Fibroblast of skin of abdomen (primary cell): ENCODE data around the gene HYAL3.
A peak's percentile ranks its signal among the peaks of the same experiment; 100 is the strongest.
"Not testable (repeated sequence)": the region's sequence is repeated elsewhere in the genome, so short reads cannot be mapped to it uniquely, and the experiment has no call there.

Source experiments
- DNase-seq: peaks from one replicate; pipeline ENCODE4 v3.0.0-alpha.2; 2013

Gene HYAL3

GRCh38 chr3:50289130-50289529 is 10.1 kb downstream of the HYAL3 start:
- no peak for DNase-seq

GRCh38 chr3:50288387-50289007 is 10.7 kb downstream of the HYAL3 start:
- no peak for DNase-seq

GRCh38 chr3:50287262-50287661 is 11.9 kb downstream of the HYAL3 start:
- DNase-seq, result no peak

- DNase-seq, result no peak
These were observed 12.6 kb downstream of the HYAL3 start for GRCh38 chr3:50286322-50287227.

- DNase-seq, result not testable (repeated sequence)
These were observed 15.1 kb downstream of the HYAL3 start for GRCh38 chr3:50284121-50284520.

GRCh38 chr3:50279255-50280016 is 19.8 kb downstream of the HYAL3 start:
- no peak for DNase-seq

- DNase-seq, result no peak
These were observed 20.4 kb downstream of the HYAL3 start, which contains the start of gene LSMEM2 for GRCh38 chr3:50278880-50279224. Gene LSMEM2 (plus strand): TSS chr3:50279087. CDS start chr3:50279114, 27 bp downstream.

GRCh38 chr3:50278123-50278879 is 20.9 kb downstream of the HYAL3 start:
- DNase-seq, result no peak

GRCh38 chr3:50276762-50277101 is 22.5 kb downstream of the HYAL3 start:
- no peak for DNase-seq

- DNase-seq, result no peak
These were observed 23.0 kb downstream of the HYAL3 start for GRCh38 chr3:50275996-50276761.

GRCh38 chr3:50275141-50275995 is 23.8 kb downstream of the HYAL3 start:
- no peak for DNase-seq

GRCh38 chr3:50274371-50275104 is 24.7 kb downstream of the HYAL3 start:
- DNase-seq, result peak; percentile 36

GRCh38 chr3:50273689-50274065 is 25.5 kb downstream of the HYAL3 start:
- no peak for DNase-seq

GRCh38 chr3:50272911-50273688 is 26.1 kb downstream of the HYAL3 start:
- DNase-seq, result peak; percentile 61

GRCh38 chr3:50272538-50272910 is 26.7 kb downstream of the HYAL3 start:
- DNase-seq, result not testable (repeated sequence)

- no peak for DNase-seq
These were observed 27.8 kb downstream of the HYAL3 start for GRCh38 chr3:50271314-50271936.

- no peak for DNase-seq
These were observed 28.6 kb downstream of the HYAL3 start for GRCh38 chr3:50270422-50271224.

GRCh38 chr3:50269977-50270413 is 29.2 kb downstream of the HYAL3 start:
- DNase-seq, result no peak
